Measurements from ENCODE around the gene FBLN2. TPM values are rescaled to one million over a fixed set of nuclear protein-coding genes. Genes with fewer than 3 reads are reported as not detected.

Gene FBLN2
- polyA plus RNA-seq, 1 donor: 14.4 TPM

GRCh38 chr3:13538520-13539291, 10.2 kb upstream of the FBLN2 start:
- Histone ChIP-seq H3K27me3 (ENCODE audit: control insufficient read depth, insufficient read depth, low read length) (peaks cover 3% of the 10 kb centered on the region), H3K4me1 (ENCODE audit: control insufficient read depth, insufficient read depth, low read length) (no peaks in the 10 kb centered on the region), H3K4me3 (ENCODE audit: low read length) (no peak overlapping the region), H3K27ac (ENCODE audit: low read length) (no peak overlapping the region), H3K36me3 (ENCODE audit: control insufficient read depth, insufficient read depth, low read length) (no peaks in the 10 kb centered on the region), H3K9me3 (ENCODE audit: control insufficient read depth, low read depth, low read length) (no peaks in the 10 kb centered on the region)
- WGBS (ENCODE audit: insufficient coverage, low lambda C conversion rate): no CpG with 5 or more reads among the region's 9 CpGs
- DNase-seq: no peak

- Histone ChIP-seq H3K9me3 (ENCODE audit: control insufficient read depth, low read depth, low read length) (no peaks in the 10 kb centered on the region), H3K36me3 (ENCODE audit: control insufficient read depth, insufficient read depth, low read length) (no peaks in the 10 kb centered on the region), H3K4me1 (ENCODE audit: control insufficient read depth, insufficient read depth, low read length) (no peaks in the 10 kb centered on the region), H3K4me3 (ENCODE audit: low read length) (no peak overlapping the region), H3K27ac (ENCODE audit: low read length) (no peak overlapping the region), H3K27me3 (ENCODE audit: control insufficient read depth, insufficient read depth, low read length) (peaks cover 5% of the 10 kb centered on the region)
- no CpG with 5 or more reads among the region's 5 CpGs for WGBS (ENCODE audit: insufficient coverage, low lambda C conversion rate)
- DNase-seq: no peak
These were observed 9.7 kb upstream of the FBLN2 start for GRCh38 chr3:13539292-13539638.

GRCh38 chr3:13539671-13540070, 9.3 kb upstream of the FBLN2 start:
- Histone ChIP-seq H3K4me1 (ENCODE audit: control insufficient read depth, insufficient read depth, low read length) (no peaks in the 10 kb centered on the region), H3K4me3 (ENCODE audit: low read length) (no peak overlapping the region), H3K27me3 (ENCODE audit: control insufficient read depth, insufficient read depth, low read length) (peaks cover 7% of the 10 kb centered on the region), H3K27ac (ENCODE audit: low read length) (no peak overlapping the region), H3K9me3 (ENCODE audit: control insufficient read depth, low read depth, low read length) (no peaks in the 10 kb centered on the region), H3K36me3 (ENCODE audit: control insufficient read depth, insufficient read depth, low read length) (no peaks in the 10 kb centered on the region)
- DNase-seq: no peak
- WGBS (ENCODE audit: insufficient coverage, low lambda C conversion rate): no CpG with 5 or more reads among the region's 8 CpGs

DNA sequence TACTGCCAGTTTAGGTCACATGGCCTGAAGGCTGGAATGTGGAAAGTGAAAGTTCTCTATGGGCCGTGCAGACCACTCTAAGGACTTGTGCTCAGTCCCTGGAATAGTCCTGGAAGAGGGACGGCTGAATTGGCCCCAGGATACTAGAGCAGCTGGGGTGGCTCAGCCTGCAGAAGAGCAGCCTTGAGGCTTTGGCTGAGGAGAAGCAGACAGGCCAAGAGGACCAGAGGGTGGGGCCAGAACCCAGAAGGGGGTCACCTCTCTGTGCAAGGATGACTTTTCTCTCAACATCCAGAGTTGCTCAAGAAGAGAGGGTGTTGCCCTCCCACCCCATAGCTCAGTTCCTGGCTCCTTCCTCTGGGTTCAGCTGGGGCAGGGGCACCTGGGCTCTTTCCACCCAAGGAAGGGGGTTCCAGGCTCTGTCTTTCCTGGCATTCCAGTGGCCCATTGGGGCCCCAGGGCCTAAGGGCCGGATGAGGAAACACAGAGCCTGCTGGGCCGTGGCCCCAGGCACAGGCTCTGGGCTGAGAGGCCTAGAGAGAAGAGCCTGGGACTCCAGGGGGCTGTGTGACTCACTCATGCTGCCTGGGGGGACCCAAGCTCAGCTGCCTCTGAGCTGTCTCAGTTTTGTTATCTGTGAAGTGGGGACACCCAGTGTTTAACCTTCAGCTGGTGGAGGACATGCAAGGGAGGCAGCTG, 8.5 kb upstream of the FBLN2 start:
- DNase-seq: no peak
- Histone ChIP-seq H3K9me3 (ENCODE audit: control insufficient read depth, low read depth, low read length) (no peaks in the 10 kb centered on the region), H3K4me1 (ENCODE audit: control insufficient read depth, insufficient read depth, low read length) (no peaks in the 10 kb centered on the region), H3K27ac (ENCODE audit: low read length) (no peak overlapping the region), H3K27me3 (ENCODE audit: control insufficient read depth, insufficient read depth, low read length) (peaks cover 7% of the 10 kb centered on the region), H3K4me3 (ENCODE audit: low read length) (no peak overlapping the region), H3K36me3 (ENCODE audit: control insufficient read depth, insufficient read depth, low read length) (no peaks in the 10 kb centered on the region)
- WGBS (ENCODE audit: insufficient coverage, low lambda C conversion rate): no CpG with 5 or more reads among the region's 4 CpGs

DNA sequence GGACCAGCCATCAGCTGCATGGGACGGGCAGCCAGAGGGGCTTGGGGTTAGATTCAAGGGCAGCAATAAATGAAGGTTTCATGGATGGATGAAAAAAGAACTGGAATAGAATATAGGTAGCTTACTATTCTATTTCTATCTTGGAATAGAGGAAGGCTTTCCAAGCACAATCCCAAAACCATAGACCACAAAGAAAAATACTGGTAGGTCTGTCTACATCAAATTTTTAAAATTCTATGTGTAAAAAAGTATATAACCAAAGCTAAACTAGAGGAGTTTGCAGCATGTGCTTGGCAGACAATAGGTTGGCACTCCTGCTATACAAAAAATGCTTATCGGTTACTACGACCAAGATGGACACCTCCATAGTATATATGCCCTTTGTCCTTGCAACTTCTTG, 7.2 kb upstream of the FBLN2 start:
- Histone ChIP-seq H3K36me3 (ENCODE audit: control insufficient read depth, insufficient read depth, low read length) (no peaks in the 10 kb centered on the region), H3K9me3 (ENCODE audit: control insufficient read depth, low read depth, low read length) (no peaks in the 10 kb centered on the region), H3K4me1 (ENCODE audit: control insufficient read depth, insufficient read depth, low read length) (no peaks in the 10 kb centered on the region), H3K27ac (ENCODE audit: low read length) (no peak overlapping the region), H3K27me3 (ENCODE audit: control insufficient read depth, insufficient read depth, low read length) (peaks cover 14% of the 10 kb centered on the region), H3K4me3 (ENCODE audit: low read length) (no peak overlapping the region)
- no peak for DNase-seq
- 64% methylated on average over 2 of the region's 3 CpGs for WGBS (ENCODE audit: insufficient coverage, low lambda C conversion rate)

GRCh38 chr3:13542142-13542541, 6.8 kb upstream of the FBLN2 start:
- Histone ChIP-seq H3K36me3 (ENCODE audit: control insufficient read depth, insufficient read depth, low read length) (no peaks in the 10 kb centered on the region), H3K9me3 (ENCODE audit: control insufficient read depth, low read depth, low read length) (no peaks in the 10 kb centered on the region), H3K4me3 (ENCODE audit: low read length) (no peak overlapping the region), H3K27me3 (ENCODE audit: control insufficient read depth, insufficient read depth, low read length) (peaks cover 17% of the 10 kb centered on the region), H3K4me1 (ENCODE audit: control insufficient read depth, insufficient read depth, low read length) (no peaks in the 10 kb centered on the region), H3K27ac (ENCODE audit: low read length) (no peak overlapping the region)
- DNase-seq: no peak
- WGBS (ENCODE audit: insufficient coverage, low lambda C conversion rate): 80% methylated on average over 1 of the region's 3 CpGs

DNA sequence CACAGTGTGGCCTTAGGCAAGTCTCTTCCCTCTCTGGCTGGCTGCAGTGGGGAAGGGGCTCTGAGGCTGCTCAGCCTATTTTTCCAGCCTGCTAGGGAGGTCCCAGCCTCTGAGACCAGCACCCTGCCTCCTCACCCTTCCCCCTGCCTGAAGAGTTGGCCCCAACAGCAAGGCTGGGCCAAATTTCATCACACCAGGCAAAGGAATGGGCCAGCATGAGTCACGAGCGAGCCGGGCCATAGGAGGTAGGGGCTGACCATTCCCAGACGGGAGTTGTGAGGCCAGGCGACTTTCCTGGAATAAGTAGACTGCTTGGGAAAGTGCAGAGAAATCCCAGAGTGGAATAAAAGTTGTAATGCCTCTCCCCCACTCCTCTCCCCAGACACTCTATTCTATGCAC, 5.7 kb upstream of the FBLN2 start:
- no peak for DNase-seq
- no peaks in the 10 kb centered on the region for H3K4me1 ChIP-seq (ENCODE audit: control insufficient read depth, insufficient read depth, low read length)
- no CpG with 5 or more reads among the region's 5 CpGs for WGBS (ENCODE audit: insufficient coverage, low lambda C conversion rate)
- H3K27ac ChIP-seq (ENCODE audit: low read length): no peak overlapping the region
- no peak overlapping the region for H3K4me3 ChIP-seq (ENCODE audit: low read length)
- no peaks in the 10 kb centered on the region for H3K36me3 ChIP-seq (ENCODE audit: control insufficient read depth, insufficient read depth, low read length)
- H3K27me3 ChIP-seq (ENCODE audit: control insufficient read depth, insufficient read depth, low read length): peaks cover 25% of the 10 kb centered on the region
- no peaks in the 10 kb centered on the region for H3K9me3 ChIP-seq (ENCODE audit: control insufficient read depth, low read depth, low read length)

DNA sequence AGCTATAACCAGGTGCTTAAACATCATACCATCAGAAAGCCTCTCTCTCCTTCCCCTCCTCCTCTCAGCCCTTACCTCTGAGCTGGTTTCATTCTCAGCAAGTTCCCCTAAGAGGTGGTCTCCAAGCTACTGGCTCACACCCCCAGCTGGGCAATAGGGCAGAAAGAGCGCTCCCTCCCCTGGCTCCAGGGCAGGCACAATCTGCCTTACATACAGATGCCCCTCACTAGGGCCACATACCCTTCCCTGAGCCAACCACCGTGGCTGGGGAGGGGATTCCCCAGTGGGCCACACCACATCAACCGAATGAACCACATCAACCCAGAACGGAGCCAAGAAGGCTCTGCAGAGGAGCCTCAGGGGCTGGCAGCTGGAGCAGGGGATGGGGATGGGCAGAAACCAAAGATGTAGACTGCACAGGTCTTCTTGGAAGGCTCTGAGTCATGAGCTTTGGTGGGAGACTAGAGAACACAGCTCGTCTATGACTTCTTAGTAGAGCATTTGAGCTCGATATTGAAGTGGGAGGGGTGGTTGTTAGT, 4.6 kb upstream of the FBLN2 start:
- Histone ChIP-seq H3K27me3 (ENCODE audit: control insufficient read depth, insufficient read depth, low read length) (peaks cover 31% of the 10 kb centered on the region), H3K4me3 (ENCODE audit: low read length) (no peak overlapping the region), H3K27ac (ENCODE audit: low read length) (no peak overlapping the region), H3K4me1 (ENCODE audit: control insufficient read depth, insufficient read depth, low read length) (no peaks in the 10 kb centered on the region), H3K9me3 (ENCODE audit: control insufficient read depth, low read depth, low read length) (no peaks in the 10 kb centered on the region), H3K36me3 (ENCODE audit: control insufficient read depth, insufficient read depth, low read length) (no peaks in the 10 kb centered on the region)
- no peak for DNase-seq
- WGBS (ENCODE audit: insufficient coverage, low lambda C conversion rate): no CpG with 5 or more reads among the region's 6 CpGs

GRCh38 chr3:13544951-13545651, 3.8 kb upstream of the FBLN2 start:
- Histone ChIP-seq H3K4me1 (ENCODE audit: control insufficient read depth, insufficient read depth, low read length) (no peaks in the 10 kb centered on the region), H3K9me3 (ENCODE audit: control insufficient read depth, low read depth, low read length) (no peaks in the 10 kb centered on the region), H3K27ac (ENCODE audit: low read length) (no peak overlapping the region), H3K4me3 (ENCODE audit: low read length) (no peak overlapping the region), H3K36me3 (ENCODE audit: control insufficient read depth, insufficient read depth, low read length) (no peaks in the 10 kb centered on the region), H3K27me3 (ENCODE audit: control insufficient read depth, insufficient read depth, low read length) (peaks cover 38% of the 10 kb centered on the region)
- no peak for DNase-seq
- WGBS (ENCODE audit: insufficient coverage, low lambda C conversion rate): 100% methylated on average over 1 of the region's 9 CpGs

- DNase-seq: no peak
- Histone ChIP-seq H3K27ac (ENCODE audit: low read length) (no peak overlapping the region), H3K9me3 (ENCODE audit: control insufficient read depth, low read depth, low read length) (no peaks in the 10 kb centered on the region), H3K27me3 (ENCODE audit: control insufficient read depth, insufficient read depth, low read length) (peaks cover 44% of the 10 kb centered on the region), H3K36me3 (ENCODE audit: control insufficient read depth, insufficient read depth, low read length) (no peaks in the 10 kb centered on the region), H3K4me3 (ENCODE audit: low read length) (no peak overlapping the region), H3K4me1 (ENCODE audit: control insufficient read depth, insufficient read depth, low read length) (no peaks in the 10 kb centered on the region)
- no CpG with 5 or more reads among the region's 9 CpGs for WGBS (ENCODE audit: insufficient coverage, low lambda C conversion rate)
These were observed 2.9 kb upstream of the FBLN2 start for GRCh38 chr3:13545952-13546454.
